K562 (cell line): ENCODE results near the gene GABRA6.

Experiments
- DDX20 ChIP-seq: fragments of 450-650 bp; IDR thresholded peaks from 2 replicates; pipeline ENCODE4 v1.6.1; 2016; ENCODE audit warnings: missing genetic modification characterization, low read depth, mild to moderate bottlenecking, missing compliant biosample characterization, moderate library complexity
- ELF2 ChIP-seq: fragments of 250-450 bp; sonication (Bioruptor Pico); IDR thresholded peaks from 2 replicates; pipeline ENCODE4 v1.5.0; 2021; ENCODE audit warnings: mild to moderate bottlenecking
- FUS ChIP-seq: fragments of 200-400 bp; formaldehyde crosslinking; optimal IDR thresholded peaks from 2 replicates; pipeline ENCODE3; 2017; ENCODE audit warnings: low read depth, low read length
- KLF16 ChIP-seq: IDR thresholded peaks from 2 replicates; pipeline ENCODE4 v1.6.1; 2016; ENCODE audit warnings: antibody characterized with exemption
- NR2C2 ChIP-seq, 2 experiments: fragments of 200-800 bp in 1 of 2; sonication (Bioruptor generic) in 1 of 2; sonication (generic) in 1 of 2; formaldehyde crosslinking in 1 of 2; IDR thresholded peaks; 2 replicates each; pipeline versions ENCODE4 v1.6.1 to v1.8.0; 2016 to 2022; ENCODE audit warnings: mild to moderate bottlenecking in 1 of 2, missing compliant biosample characterization in 1 of 2, missing genetic modification characterization in 1 of 2, missing genetic modification reagents in 1 of 2
- POLR2A ChIP-seq: fragments of 450-650 bp; conservative IDR thresholded peaks from 2 replicates; pipeline ENCODE4 v1.6.1; 2016
- U2AF1 ChIP-seq: fragments of 200-400 bp; formaldehyde crosslinking; optimal IDR thresholded peaks from 2 replicates; pipeline ENCODE3; 2017; ENCODE audit warnings: mild to moderate bottlenecking, low read depth, low read length, moderate library complexity
- TF ChIP-seq, protein P1 (sequence below), 3 experiments: IDR thresholded peaks in 2 of 3; conservative IDR thresholded peaks in 1 of 3; 2 replicates each; pipeline ENCODE4 v1.5.1; 2011 to 2012; ENCODE audit warnings: low read length in 3 of 3, mild to moderate bottlenecking in 3 of 3, control low read depth in 2 of 3, improper control_type of control experiment in 1 of 3, inconsistent platforms in 1 of 3, low read depth in 1 of 3, mixed read lengths in 1 of 3, moderate library complexity in 1 of 3; ENCODE audit not compliant: insufficient read depth in 2 of 3
- TF ChIP-seq, protein P2 (sequence below): fragments of 450-650 bp; formaldehyde crosslinking; IDR thresholded peaks from 2 replicates; pipeline ENCODE4 v1.4.0; 2020; ENCODE audit warnings: mild to moderate bottlenecking, moderate library complexity
- TF ChIP-seq, protein P3 (sequence below): sonication (generic); formaldehyde crosslinking; IDR thresholded peaks from 2 replicates; pipeline ENCODE4 v1.8.0; 2022; ENCODE audit warnings: mild to moderate bottlenecking, missing genetic modification reagents
- TF ChIP-seq, protein P4 (sequence below): sonication (generic); formaldehyde crosslinking; IDR thresholded peaks from 2 replicates; pipeline ENCODE4 v1.9.0; 2022; ENCODE audit warnings: mild to moderate bottlenecking, missing genetic modification reagents
- TF ChIP-seq, protein P5 (sequence below): sonication (generic); formaldehyde crosslinking; IDR thresholded peaks from 2 replicates; pipeline ENCODE4 v1.9.0; 2022; ENCODE audit warnings: mild to moderate bottlenecking, missing genetic modification reagents
- TF ChIP-seq, protein P6 (sequence below): fragments of 250-450 bp; sonication (Bioruptor Pico); IDR thresholded peaks from 2 replicates; pipeline ENCODE4 v1.5.0; 2021; ENCODE audit warnings: mild to moderate bottlenecking, moderate library complexity
- TF ChIP-seq, protein P7 (sequence below): sonication (generic); formaldehyde crosslinking; IDR thresholded peaks from 2 replicates; pipeline ENCODE4 v1.8.0; 2022; ENCODE audit warnings: missing genetic modification reagents, mild to moderate bottlenecking, borderline replicate concordance

DNA sequence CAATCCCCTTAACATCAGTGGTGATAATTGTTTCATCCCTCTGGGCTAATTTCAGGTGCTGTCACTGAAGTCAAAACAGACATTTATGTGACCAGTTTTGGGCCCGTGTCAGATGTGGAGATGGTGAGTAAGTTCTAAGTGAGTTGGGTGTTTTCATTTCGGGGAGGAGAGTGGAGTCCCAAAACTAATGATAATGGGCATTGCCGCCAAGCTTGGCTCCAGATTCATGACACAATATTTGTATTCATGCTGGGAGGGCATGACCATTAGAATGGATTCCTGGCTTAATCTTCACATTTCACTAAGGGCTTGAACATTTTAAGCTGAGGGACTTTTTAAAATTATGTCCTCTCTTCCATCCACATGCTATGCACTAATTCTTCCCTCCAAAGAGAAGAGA, 1.4 kb downstream of the GABRA6 start:
- TF ChIP-seq, protein P1, sequence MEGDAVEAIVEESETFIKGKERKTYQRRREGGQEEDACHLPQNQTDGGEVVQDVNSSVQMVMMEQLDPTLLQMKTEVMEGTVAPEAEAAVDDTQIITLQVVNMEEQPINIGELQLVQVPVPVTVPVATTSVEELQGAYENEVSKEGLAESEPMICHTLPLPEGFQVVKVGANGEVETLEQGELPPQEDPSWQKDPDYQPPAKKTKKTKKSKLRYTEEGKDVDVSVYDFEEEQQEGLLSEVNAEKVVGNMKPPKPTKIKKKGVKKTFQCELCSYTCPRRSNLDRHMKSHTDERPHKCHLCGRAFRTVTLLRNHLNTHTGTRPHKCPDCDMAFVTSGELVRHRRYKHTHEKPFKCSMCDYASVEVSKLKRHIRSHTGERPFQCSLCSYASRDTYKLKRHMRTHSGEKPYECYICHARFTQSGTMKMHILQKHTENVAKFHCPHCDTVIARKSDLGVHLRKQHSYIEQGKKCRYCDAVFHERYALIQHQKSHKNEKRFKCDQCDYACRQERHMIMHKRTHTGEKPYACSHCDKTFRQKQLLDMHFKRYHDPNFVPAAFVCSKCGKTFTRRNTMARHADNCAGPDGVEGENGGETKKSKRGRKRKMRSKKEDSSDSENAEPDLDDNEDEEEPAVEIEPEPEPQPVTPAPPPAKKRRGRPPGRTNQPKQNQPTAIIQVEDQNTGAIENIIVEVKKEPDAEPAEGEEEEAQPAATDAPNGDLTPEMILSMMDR (IDR thresholded peaks at IDR 0.05 in 2 of 3, conservative IDR thresholded peaks at IDR 0.05 in 1 of 3; ENCODE audit: insufficient read depth in 2 of 3, low read depth in 1 of 3, low read length in 3 of 3), result no peak
- TF ChIP-seq, protein P2, sequence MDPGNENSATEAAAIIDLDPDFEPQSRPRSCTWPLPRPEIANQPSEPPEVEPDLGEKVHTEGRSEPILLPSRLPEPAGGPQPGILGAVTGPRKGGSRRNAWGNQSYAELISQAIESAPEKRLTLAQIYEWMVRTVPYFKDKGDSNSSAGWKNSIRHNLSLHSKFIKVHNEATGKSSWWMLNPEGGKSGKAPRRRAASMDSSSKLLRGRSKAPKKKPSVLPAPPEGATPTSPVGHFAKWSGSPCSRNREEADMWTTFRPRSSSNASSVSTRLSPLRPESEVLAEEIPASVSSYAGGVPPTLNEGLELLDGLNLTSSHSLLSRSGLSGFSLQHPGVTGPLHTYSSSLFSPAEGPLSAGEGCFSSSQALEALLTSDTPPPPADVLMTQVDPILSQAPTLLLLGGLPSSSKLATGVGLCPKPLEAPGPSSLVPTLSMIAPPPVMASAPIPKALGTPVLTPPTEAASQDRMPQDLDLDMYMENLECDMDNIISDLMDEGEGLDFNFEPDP (CRISPR knock-in tag), result no peak
- TF ChIP-seq, protein P3, sequence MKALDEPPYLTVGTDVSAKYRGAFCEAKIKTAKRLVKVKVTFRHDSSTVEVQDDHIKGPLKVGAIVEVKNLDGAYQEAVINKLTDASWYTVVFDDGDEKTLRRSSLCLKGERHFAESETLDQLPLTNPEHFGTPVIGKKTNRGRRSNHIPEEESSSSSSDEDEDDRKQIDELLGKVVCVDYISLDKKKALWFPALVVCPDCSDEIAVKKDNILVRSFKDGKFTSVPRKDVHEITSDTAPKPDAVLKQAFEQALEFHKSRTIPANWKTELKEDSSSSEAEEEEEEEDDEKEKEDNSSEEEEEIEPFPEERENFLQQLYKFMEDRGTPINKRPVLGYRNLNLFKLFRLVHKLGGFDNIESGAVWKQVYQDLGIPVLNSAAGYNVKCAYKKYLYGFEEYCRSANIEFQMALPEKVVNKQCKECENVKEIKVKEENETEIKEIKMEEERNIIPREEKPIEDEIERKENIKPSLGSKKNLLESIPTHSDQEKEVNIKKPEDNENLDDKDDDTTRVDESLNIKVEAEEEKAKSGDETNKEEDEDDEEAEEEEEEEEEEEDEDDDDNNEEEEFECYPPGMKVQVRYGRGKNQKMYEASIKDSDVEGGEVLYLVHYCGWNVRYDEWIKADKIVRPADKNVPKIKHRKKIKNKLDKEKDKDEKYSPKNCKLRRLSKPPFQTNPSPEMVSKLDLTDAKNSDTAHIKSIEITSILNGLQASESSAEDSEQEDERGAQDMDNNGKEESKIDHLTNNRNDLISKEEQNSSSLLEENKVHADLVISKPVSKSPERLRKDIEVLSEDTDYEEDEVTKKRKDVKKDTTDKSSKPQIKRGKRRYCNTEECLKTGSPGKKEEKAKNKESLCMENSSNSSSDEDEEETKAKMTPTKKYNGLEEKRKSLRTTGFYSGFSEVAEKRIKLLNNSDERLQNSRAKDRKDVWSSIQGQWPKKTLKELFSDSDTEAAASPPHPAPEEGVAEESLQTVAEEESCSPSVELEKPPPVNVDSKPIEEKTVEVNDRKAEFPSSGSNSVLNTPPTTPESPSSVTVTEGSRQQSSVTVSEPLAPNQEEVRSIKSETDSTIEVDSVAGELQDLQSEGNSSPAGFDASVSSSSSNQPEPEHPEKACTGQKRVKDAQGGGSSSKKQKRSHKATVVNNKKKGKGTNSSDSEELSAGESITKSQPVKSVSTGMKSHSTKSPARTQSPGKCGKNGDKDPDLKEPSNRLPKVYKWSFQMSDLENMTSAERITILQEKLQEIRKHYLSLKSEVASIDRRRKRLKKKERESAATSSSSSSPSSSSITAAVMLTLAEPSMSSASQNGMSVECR (CRISPR knock-in tag), result no peak
- TF ChIP-seq, protein P4, sequence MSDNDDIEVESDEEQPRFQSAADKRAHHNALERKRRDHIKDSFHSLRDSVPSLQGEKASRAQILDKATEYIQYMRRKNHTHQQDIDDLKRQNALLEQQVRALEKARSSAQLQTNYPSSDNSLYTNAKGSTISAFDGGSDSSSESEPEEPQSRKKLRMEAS, result no peak
- no peak for TF ChIP-seq U2AF1
- TF ChIP-seq FUS, result no peak
- TF ChIP-seq, protein P5, sequence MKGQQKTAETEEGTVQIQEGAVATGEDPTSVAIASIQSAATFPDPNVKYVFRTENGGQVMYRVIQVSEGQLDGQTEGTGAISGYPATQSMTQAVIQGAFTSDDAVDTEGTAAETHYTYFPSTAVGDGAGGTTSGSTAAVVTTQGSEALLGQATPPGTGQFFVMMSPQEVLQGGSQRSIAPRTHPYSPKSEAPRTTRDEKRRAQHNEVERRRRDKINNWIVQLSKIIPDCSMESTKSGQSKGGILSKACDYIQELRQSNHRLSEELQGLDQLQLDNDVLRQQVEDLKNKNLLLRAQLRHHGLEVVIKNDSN (CRISPR knock-in tag), result no peak
- TF ChIP-seq DDX20 (tag), result no peak
- TF ChIP-seq ELF2 (CRISPR knock-in tag), result no peak
- TF ChIP-seq NR2C2 (CRISPR knock-in tag; IDR thresholded peaks at IDR 0.05), result no peak
- TF ChIP-seq NR2C2 (tag; IDR thresholded peaks at IDR 0.05), result no peak
- TF ChIP-seq POLR2A, result no peak
- TF ChIP-seq KLF16, result no peak
- TF ChIP-seq, protein P6, sequence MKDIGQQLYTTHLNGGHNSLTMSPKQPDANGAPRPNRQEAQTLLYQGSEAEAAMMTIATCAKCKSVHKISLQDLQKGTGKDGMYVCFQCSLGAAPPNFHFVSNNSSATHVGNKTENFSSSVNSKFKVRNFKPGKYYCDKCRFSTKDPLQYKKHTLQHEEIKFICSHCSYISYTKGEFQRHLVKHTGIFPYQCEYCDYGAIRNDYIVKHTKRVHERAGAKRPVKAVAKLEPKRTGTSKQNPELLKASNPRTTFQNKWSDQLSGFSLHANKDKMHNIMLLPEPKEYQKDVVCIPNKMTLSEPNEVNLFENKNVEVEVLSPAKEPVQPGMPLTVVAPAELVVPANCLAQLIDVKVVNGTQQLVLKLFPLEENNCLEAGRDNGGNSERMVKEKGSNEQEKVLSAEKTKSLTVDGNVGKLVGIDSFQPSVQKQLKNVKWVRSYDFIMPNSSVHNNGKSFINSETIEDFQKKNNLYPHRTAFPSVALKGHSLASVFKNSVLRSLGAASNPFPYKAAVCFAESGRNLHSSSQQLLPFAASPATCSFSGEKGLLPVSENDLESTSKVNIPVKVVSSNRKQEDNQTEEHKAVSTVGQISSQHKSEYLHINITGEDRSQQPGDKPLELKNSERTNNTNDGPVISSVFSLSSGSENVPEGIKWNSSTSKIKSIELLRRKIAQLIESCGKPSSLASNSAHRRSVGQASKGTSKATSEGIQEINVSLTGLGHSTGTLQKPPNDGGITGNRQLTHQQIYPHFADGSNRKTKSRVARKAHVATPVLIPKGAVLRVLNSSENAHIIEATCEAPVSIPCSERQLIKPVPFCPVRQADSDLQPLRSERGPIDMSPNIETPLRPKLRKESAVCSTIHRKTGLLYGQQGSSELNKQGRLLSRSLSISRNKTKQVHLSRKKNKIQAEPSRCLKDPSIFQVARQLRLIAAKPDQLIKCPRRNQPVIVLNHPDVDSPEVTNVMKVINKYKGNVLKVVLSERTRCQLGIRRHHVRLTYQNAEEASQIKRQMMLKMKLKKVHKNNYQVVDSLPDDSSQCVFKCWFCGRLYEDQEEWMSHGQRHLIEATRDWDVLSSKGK (CRISPR knock-in tag), result no peak
- TF ChIP-seq, protein P7, sequence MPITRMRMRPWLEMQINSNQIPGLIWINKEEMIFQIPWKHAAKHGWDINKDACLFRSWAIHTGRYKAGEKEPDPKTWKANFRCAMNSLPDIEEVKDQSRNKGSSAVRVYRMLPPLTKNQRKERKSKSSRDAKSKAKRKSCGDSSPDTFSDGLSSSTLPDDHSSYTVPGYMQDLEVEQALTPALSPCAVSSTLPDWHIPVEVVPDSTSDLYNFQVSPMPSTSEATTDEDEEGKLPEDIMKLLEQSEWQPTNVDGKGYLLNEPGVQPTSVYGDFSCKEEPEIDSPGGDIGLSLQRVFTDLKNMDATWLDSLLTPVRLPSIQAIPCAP (CRISPR knock-in tag), result no peak
